Neural progenitor cell (in vitro differentiated cells): ENCODE results near the gene ALPK1. TPM values are rescaled to one million over a fixed set of nuclear protein-coding genes. Genes with fewer than 3 reads are reported as not detected.
"Not testable (repeated sequence)": the region's sequence is repeated elsewhere in the genome, so short reads cannot be mapped to it uniquely, and the experiment has no call there.

ENCODE experiments used
- DNase-seq: peaks from one replicate; pipeline ENCODE4 v3.0.0-alpha.2; 2016; ENCODE audit warnings: low spot score
- H2AFZ ChIP-seq: fragments of 200-600 bp; sonication (generic); replicated peaks from 2 replicates; pipeline ENCODE4 v1.6.1; 2016; ENCODE audit warnings: antibody characterized with exemption
- H3F3A ChIP-seq: fragments of 200-600 bp; sonication (generic); 2 replicates; pipeline ENCODE4 v1.6.1; 2016; ENCODE audit warnings: antibody characterized with exemption, low read depth
- H3K27ac ChIP-seq: fragments of 200-600 bp; sonication (generic); 2 replicates; pipeline ENCODE4 v1.5.1; 2016; ENCODE audit warnings: mild to moderate bottlenecking
- H3K27me3 ChIP-seq: fragments of 200-600 bp; sonication (generic); 2 replicates; pipeline ENCODE4 v1.6.1; 2016; ENCODE audit warnings: mild to moderate bottlenecking, moderate library complexity
- H3K36me3 ChIP-seq: fragments of 200-600 bp; sonication (generic); 2 replicates; pipeline ENCODE4 v1.5.1; 2016
- H3K4me1 ChIP-seq: fragments of 200-600 bp; sonication (generic); 2 replicates; pipeline ENCODE4 v1.6.1; 2016; ENCODE audit warnings: mixed run types
- H3K4me2 ChIP-seq: fragments of 200-600 bp; sonication (generic); 2 replicates; pipeline ENCODE4 v1.6.1; 2016
- H3K4me3 ChIP-seq: fragments of 200-600 bp; sonication (generic); 2 replicates; pipeline ENCODE4 v1.5.1; 2016
- H3K79me2 ChIP-seq: fragments of 200-600 bp; sonication (generic); 2 replicates; pipeline ENCODE4 v1.6.1; 2016; ENCODE audit warnings: low read depth
- H3K9ac ChIP-seq: fragments of 200-600 bp; sonication (generic); 2 replicates; pipeline ENCODE4 v1.6.1; 2016
- H3K9me3 ChIP-seq: fragments of 200-600 bp; sonication (generic); 2 replicates; pipeline ENCODE4 v1.5.1; 2016; ENCODE audit warnings: low read depth
- H4K20me1 ChIP-seq: fragments of 200-600 bp; sonication (generic); 2 replicates; pipeline ENCODE4 v1.6.1; 2016; ENCODE audit warnings: low read depth
- H3K27ac Mint-ChIP-seq: 3 replicates; pipeline ENCODE4 v1.8.0; 2021; ENCODE audit warnings: mixed read lengths
- H3K27me3 Mint-ChIP-seq: 2 replicates; pipeline ENCODE4 v1.8.0; 2022; ENCODE audit warnings: low read depth, mild to moderate bottlenecking, inconsistent platforms, moderate library complexity, mixed read lengths; ENCODE audit not compliant: insufficient read depth
- H3K36me3 Mint-ChIP-seq: 3 replicates; pipeline ENCODE4 v1.8.0; 2021; ENCODE audit warnings: mixed read lengths
- H3K4me1 Mint-ChIP-seq: 3 replicates; pipeline ENCODE4 v1.8.0; 2021; ENCODE audit warnings: mixed read lengths
- H3K4me3 Mint-ChIP-seq: 3 replicates; pipeline ENCODE4 v1.8.0; 2021; ENCODE audit warnings: mild to moderate bottlenecking, moderate library complexity, mixed read lengths
- H3K9me3 Mint-ChIP-seq: 3 replicates; pipeline ENCODE4 v1.8.0; 2020; ENCODE audit warnings: mixed read lengths
- EZH2 ChIP-seq: fragments of 200-600 bp; sonication (generic); IDR thresholded peaks from 2 replicates; pipeline ENCODE4 v1.6.1; 2017; ENCODE audit warnings: antibody characterized with exemption, mild to moderate bottlenecking, moderate library complexity
- EZH2phosphoT487 ChIP-seq: fragments of 200-600 bp; sonication (generic); IDR thresholded peaks from 2 replicates; pipeline ENCODE4 v1.6.1; 2017; ENCODE audit warnings: antibody characterized with exemption
- total RNA-seq: library from RNA; depleted of rRNA; stranded (reverse); fragments of >200 nt; gene quantifications from 2 replicates; pipeline ENCODE4 v1.2.3, GENCODE V29; 2015; ENCODE audit warnings: low replicate concordance
- TF ChIP-seq, protein P1 (sequence below): fragments of 200-600 bp; sonication (generic); IDR thresholded peaks from 2 replicates; pipeline ENCODE4 v1.5.1; 2017; ENCODE audit warnings: antibody characterized with exemption, mild to moderate bottlenecking

Gene ALPK1
- total RNA-seq, 1 donor from 2014 or later = 0.41 TPM

DNA sequence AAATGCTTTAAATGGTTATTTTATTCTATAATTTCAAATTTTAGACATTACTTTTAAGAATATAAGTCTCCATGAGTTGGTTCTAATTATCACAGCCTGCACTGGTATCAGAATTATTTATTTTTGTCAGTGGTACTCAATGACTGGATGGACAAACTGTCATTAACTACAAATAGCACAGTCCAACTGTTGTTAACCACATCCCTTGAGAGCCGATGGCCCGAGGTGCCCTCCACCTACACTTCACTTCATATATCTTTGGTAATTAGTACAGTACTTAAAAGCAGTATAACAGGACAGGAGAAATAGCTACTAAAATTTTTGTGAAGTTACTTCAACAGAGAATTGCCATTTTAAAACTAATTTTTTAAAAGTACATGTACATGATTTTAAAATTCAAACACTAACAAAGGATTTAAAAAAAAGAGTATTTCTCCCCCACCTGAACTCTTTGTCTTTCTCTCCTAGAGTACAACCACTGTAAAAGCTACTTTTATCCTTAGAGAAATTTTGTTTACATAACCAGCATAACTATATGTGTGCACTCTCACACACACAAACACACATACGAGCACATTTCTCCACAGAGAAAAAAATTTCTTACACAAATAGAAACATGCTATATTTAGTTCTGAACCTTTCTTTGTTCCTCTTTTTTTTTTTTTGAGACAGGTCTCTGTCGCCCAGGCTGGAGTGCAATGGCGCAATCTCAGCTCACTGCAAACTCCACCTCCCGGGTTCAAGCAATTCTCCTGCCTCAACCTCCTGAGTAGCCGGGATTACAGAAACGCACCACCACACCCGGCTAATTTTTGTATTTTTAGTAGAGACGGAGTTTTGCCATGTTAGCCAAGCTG lies 17.9 kb upstream of the ALPK1 start:
- Histone ChIP-seq H3F3A (no peaks in the 10 kb centered on the region), H3K4me2 (no peak overlapping the region), H3K9me3 (no peaks in the 10 kb centered on the region), H3K9ac (no peak overlapping the region), H3K27ac (no peak overlapping the region), H3K79me2 (no peaks in the 10 kb centered on the region), H2AFZ (no peak overlapping the region), H3K4me1 (peaks cover under 1% of the 10 kb centered on the region), H4K20me1 (no peaks in the 10 kb centered on the region), H3K27me3 (peaks cover 12% of the 10 kb centered on the region), H3K4me3 (no peak overlapping the region), H3K36me3 (no peaks in the 10 kb centered on the region)
- no peak for TF ChIP-seq EZH2
- TF ChIP-seq, protein P1, sequence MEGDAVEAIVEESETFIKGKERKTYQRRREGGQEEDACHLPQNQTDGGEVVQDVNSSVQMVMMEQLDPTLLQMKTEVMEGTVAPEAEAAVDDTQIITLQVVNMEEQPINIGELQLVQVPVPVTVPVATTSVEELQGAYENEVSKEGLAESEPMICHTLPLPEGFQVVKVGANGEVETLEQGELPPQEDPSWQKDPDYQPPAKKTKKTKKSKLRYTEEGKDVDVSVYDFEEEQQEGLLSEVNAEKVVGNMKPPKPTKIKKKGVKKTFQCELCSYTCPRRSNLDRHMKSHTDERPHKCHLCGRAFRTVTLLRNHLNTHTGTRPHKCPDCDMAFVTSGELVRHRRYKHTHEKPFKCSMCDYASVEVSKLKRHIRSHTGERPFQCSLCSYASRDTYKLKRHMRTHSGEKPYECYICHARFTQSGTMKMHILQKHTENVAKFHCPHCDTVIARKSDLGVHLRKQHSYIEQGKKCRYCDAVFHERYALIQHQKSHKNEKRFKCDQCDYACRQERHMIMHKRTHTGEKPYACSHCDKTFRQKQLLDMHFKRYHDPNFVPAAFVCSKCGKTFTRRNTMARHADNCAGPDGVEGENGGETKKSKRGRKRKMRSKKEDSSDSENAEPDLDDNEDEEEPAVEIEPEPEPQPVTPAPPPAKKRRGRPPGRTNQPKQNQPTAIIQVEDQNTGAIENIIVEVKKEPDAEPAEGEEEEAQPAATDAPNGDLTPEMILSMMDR = no peak
- no peak for TF ChIP-seq EZH2phosphoT487
- peaks cover 4% of the 10 kb centered on the region for H3K4me1 Mint-ChIP-seq
- H3K27ac Mint-ChIP-seq = no peak overlapping the region
- no peak overlapping the region for H3K4me3 Mint-ChIP-seq
- peaks cover 5% of the 10 kb centered on the region for H3K9me3 Mint-ChIP-seq
- DNase-seq = no peak
- peaks cover 16% of the 10 kb centered on the region for H3K36me3 Mint-ChIP-seq
- no peaks in the 10 kb centered on the region for H3K27me3 Mint-ChIP-seq

GRCh38 chr4:112279882-112280315 lies 17.3 kb upstream of the ALPK1 start:
- Histone ChIP-seq H3K27me3 (peaks cover 18% of the 10 kb centered on the region), H3K36me3 (no peaks in the 10 kb centered on the region), H3K79me2 (no peaks in the 10 kb centered on the region), H3K4me2 (no peak overlapping the region), H3K4me1 (peaks cover 6% of the 10 kb centered on the region), H3K9ac (no peak overlapping the region), H3K27ac (no peak overlapping the region), H4K20me1 (no peaks in the 10 kb centered on the region), H3F3A (no peaks in the 10 kb centered on the region), H3K4me3 (no peak overlapping the region), H3K9me3 (no peaks in the 10 kb centered on the region), H2AFZ (no peak overlapping the region)
- Mint-ChIP-seq H3K4me1 (peaks cover 9% of the 10 kb centered on the region), H3K27ac (no peak overlapping the region), H3K27me3 (no peaks in the 10 kb centered on the region), H3K9me3 (peaks cover 5% of the 10 kb centered on the region), H3K4me3 (no peak overlapping the region), H3K36me3 (peaks cover 16% of the 10 kb centered on the region)
- TF ChIP-seq, protein P1 = no peak
- TF ChIP-seq EZH2 (no peak), EZH2phosphoT487 (no peak)
- DNase-seq = peak; percentile 13

DNA sequence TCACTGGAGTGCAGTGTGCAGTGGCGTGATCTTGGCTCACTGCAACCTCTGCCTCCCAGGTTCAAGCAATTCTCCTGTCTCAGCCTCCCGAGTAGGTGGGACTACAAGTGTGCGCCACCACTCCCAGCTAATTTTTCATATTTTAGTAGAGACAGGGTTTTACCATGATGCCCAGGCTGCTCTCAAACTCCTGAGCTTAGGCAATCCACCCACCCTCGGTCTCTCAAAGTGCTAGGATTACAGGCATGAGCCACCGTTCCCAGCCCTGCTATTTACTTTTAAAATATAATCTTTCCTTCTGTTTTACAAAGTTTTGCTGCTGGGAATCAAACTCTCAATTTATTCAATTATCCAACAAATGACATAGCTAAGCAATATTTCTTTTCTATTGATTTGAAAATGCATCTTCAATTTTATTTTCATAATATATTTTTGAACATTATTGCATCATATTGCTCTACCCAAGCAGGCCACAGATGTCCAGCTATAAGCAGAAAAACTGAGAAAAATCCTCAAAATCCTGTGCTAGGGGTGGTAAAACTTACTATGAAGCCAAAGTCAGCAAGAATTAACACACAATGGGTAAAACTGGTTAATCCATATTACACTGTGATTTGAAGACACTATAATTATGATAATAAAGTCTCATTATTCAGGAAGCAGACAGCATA lies 16.6 kb upstream of the ALPK1 start:
- no peak overlapping the region for H3K4me3 ChIP-seq
- H3K4me1 Mint-ChIP-seq = peaks cover 11% of the 10 kb centered on the region
- H3K36me3 ChIP-seq = no peaks in the 10 kb centered on the region
- H3K9me3 ChIP-seq = no peaks in the 10 kb centered on the region
- H3K27me3 Mint-ChIP-seq = no peaks in the 10 kb centered on the region
- H3K4me2 ChIP-seq = no peak overlapping the region
- no peak for TF ChIP-seq EZH2phosphoT487
- TF ChIP-seq, protein P1 = no peak
- no peak for TF ChIP-seq EZH2
- H3K9me3 Mint-ChIP-seq = peaks cover 5% of the 10 kb centered on the region
- H3K27ac ChIP-seq = no peak overlapping the region
- no peak for DNase-seq
- peaks cover 24% of the 10 kb centered on the region for H3K27me3 ChIP-seq
- no peak overlapping the region for H3K27ac Mint-ChIP-seq
- no peaks in the 10 kb centered on the region for H4K20me1 ChIP-seq
- H3K4me1 ChIP-seq = peaks cover 11% of the 10 kb centered on the region
- no peak overlapping the region for H2AFZ ChIP-seq
- no peaks in the 10 kb centered on the region for H3F3A ChIP-seq
- no peak overlapping the region for H3K4me3 Mint-ChIP-seq
- H3K36me3 Mint-ChIP-seq = peaks cover 12% of the 10 kb centered on the region
- H3K9ac ChIP-seq = no peak overlapping the region
- no peaks in the 10 kb centered on the region for H3K79me2 ChIP-seq

DNA sequence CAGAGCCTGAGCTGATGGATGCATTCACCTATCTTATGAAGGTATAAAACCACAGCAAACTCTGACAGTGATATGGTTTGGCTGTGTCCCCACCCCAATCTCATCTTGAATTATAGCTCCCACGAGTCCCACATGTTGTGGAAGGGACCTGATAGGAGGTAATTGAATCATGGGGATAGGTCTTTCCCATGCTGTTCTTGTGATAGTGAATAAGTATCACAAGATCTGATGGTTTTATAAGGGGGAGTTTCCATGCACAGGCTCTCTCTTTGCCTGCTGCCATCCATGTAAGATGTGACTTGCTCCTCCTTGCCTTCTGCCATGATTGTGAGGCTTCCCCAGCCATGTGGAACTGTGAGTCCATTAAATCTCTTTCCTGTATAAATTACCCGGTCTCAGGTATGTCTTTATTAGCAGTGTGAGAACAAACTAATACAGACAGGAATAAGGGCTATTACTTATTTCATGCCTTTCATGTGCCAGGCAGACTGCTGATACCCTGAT lies 15.2 kb upstream of the ALPK1 start:
- not testable (repeated sequence) for H3K27ac Mint-ChIP-seq, DNase-seq, H3K27ac ChIP-seq, H3K36me3 ChIP-seq, H3K9me3 ChIP-seq, H3K79me2 ChIP-seq, H3K36me3 Mint-ChIP-seq, H3K4me3 ChIP-seq, H3K9ac ChIP-seq, H3K9me3 Mint-ChIP-seq, H4K20me1 ChIP-seq, H3K27me3 Mint-ChIP-seq, H3F3A ChIP-seq, H3K4me3 Mint-ChIP-seq, H3K4me2 ChIP-seq, H2AFZ ChIP-seq
- H3K4me1 ChIP-seq = peaks cover 11% of the 10 kb centered on the region
- H3K27me3 ChIP-seq = peaks cover 37% of the 10 kb centered on the region
- peaks cover 11% of the 10 kb centered on the region for H3K4me1 Mint-ChIP-seq
